GM12801 (cell line): ENCODE measurements around the gene CCDC197.

Experiments used
- TF ChIP-seq, protein P1 (sequence below): IDR thresholded peaks from one replicate; pipeline ENCODE4 v1.5.1; 2011; ENCODE audit warnings: control low read depth; ENCODE audit not compliant: insufficient read length; ENCODE audit errors: extremely low read depth

Gene CCDC197

GRCh38 chr14:93989939-93990338 lies 7.2 kb upstream of the CCDC197 start:
- TF ChIP-seq, protein P1, sequence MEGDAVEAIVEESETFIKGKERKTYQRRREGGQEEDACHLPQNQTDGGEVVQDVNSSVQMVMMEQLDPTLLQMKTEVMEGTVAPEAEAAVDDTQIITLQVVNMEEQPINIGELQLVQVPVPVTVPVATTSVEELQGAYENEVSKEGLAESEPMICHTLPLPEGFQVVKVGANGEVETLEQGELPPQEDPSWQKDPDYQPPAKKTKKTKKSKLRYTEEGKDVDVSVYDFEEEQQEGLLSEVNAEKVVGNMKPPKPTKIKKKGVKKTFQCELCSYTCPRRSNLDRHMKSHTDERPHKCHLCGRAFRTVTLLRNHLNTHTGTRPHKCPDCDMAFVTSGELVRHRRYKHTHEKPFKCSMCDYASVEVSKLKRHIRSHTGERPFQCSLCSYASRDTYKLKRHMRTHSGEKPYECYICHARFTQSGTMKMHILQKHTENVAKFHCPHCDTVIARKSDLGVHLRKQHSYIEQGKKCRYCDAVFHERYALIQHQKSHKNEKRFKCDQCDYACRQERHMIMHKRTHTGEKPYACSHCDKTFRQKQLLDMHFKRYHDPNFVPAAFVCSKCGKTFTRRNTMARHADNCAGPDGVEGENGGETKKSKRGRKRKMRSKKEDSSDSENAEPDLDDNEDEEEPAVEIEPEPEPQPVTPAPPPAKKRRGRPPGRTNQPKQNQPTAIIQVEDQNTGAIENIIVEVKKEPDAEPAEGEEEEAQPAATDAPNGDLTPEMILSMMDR: no peak

DNA sequence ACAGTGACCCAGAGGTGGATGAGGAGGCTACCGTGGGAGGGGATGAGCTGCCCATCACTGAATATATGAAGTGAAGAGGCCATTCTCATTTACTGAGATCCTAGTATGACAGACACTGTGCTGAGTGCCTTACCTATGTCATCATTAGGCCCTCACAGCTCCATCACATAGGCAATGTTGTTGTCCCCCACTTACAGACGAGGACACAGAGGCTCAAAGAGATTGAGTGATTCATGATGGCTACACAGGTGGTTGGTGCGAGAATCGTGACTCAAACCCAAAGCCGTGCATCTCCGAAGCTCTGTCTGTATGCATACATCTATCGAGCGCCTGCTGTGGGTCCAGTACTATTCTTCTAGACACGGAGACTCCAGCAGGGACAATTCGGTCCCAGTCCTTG lies 5.9 kb upstream of the CCDC197 start:
- TF ChIP-seq, protein P1: no peak

DNA sequence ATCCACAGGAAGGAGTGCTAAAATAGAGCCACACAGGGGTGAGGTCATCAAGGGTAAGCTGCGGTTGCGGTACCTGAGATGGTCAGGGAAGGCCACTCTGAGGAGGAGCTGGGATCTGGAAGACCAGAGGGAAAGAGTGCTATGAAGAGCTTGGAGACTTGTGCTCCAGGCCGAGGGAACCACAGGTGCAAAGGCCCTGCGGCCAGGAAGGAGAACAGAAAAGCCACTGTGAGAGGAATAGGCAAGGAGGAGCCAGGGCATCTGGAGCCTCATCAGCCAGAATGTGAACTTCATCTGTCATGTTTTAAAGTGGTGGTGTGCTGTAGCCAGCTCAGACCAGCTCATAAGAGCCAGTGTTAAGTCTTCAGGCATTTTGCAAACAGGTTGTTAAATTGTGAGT lies 5.5 kb upstream of the CCDC197 start:
- TF ChIP-seq, protein P1: no peak

DNA sequence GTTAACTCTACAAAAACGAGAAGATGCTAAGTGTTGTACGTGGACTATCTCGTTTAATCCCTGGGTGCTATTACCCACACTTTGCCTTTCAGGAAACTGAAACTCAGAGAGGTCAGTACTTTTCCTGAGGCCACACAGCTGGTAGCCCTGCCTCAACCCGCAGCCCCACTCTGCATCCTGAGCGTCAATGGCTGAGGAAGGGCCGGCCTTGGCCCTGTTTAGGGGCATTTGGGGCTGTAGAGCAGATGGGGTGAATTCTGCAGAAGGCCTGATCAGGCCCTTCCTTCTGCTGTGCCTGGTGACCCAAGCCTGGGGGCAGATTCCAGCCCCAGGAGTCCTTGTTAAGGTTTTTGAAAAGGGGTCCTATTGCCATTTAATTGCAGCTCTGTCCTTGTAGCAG lies 3.7 kb upstream of the CCDC197 start:
- TF ChIP-seq, protein P1: no peak

DNA sequence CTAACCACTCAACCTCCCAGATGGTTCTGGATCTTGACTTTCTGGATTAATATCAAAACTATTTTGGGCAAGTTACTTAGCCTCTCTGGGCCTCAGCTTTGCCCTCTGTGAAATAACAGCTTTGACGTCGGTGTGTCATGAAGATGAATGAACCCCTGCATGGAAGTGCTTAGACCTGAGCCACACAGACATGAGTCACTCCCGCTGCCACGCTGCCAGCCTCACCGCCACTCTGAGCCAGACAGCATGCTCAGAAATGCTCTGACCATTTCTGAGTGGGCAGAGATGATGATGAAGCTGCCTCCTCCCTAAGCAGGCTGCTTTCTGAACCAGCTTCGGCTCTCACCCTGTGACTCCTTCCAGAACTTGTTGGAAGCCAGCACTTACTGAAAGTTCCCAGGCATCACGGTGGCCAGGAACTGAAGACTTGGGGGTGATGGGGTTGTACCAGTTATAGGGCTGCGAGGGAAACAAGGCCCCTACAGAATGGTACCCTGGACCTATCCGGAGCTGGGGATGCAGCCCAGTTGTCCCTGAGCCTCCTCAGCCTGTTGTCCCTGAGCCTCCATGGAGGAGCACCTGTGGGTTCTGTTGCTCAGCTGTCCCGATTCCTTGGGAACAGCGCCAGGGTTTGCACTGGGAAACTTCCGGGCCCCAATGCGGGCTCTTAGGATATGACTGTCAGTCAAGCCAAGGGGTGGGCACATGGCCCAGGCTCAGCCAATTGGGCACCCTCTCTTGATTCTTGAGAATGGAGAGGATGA lies 2.0 kb upstream of the CCDC197 start:
- TF ChIP-seq, protein P1: no peak

DNA sequence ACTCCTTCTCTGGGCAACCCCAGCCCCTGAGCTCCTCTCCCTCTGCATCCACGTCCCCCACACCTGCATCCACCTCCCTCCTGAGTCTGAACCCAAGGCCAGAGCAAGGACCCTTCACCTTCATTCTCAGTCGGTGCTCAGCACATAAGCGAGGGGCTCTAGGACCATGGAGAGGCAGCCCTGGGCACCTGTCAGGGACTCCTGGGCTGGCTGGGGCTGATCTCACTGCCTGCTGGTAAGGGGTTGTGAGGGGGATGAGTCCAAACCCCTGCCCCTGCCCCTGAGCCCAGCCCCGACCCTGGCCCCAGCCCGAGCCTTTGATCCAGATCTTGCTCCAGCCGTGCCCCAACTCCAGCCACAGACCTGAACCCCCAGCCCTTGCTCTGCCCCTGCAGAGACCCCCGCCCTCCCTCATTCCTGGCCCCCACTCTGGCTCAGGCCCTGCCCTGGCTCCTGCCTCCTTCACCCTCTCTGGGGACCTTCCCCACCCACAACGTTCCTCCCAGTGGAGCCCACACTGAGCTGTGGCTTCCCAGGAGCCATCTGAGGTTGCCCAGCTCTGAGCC lies 888 bp upstream of the CCDC197 start:
- TF ChIP-seq, protein P1: no peak

DNA sequence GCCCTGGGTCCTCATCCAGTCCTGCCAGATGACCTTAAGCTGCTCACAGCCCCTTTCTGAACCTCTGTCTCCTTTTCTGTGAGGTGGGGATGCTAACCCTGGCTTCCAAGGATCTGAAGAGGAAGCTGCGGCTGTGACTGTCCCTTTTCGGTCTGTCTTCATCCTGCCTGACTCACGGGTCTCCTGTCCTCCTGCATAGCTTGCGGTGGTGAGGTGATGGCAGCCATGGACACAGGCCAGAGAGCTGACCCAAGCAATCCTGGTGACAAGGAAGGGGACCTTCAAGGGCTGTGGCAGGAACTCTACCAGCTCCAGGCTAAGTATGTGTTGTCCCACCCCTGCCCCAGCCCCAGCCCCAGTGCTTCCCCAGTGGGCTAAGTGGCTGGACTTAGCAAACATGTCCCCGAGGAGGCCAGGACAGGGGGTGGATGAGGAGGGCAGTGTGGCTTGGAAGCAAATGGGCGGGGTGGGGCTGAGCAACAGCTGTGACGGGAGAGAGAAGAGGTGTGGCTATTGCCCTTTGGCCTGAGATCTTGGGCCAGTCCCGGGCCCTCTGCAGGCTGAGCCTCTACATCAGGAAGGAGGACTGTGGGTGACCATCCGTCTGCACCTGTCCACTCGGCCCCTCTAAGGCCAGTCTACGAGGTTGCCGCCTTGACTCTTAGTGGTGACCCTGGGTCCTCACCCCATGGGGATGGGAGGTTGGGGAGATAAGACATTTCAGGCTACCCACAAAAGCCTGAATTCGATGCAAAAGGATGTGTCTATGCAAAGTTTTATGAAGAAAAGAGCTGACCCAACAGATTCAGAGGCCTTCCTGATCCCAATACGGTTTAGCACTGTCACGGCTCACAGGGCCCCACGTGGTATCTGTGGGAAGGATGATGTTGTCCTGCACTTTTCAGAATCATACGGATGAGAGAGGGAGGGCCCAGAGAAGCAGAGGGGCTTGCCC lies 1.1 kb downstream of the CCDC197 start:
- TF ChIP-seq, protein P1: no peak
